ENCODE measurements around the gene KLHDC9. TPM values are rescaled to one million over a fixed set of nuclear protein-coding genes. Genes with fewer than 3 reads are reported as not detected.

The KLHDC9 gene
- polyA plus RNA-seq, 2 of the 4 experiments (the other 2 are of a cell fraction) = 1.2 to 3.6 TPM

GRCh38 chr1:161119092-161119903, 21.1 kb downstream of the KLHDC9 start (continued):
- peak; percentile 23; the same call in 2 of the 3 replicates for TF ChIP-seq CTCF (IDR thresholded peaks at IDR 0.05)
- TF ChIP-seq HOXA7 (CRISPR knock-in tag; IDR thresholded peaks at IDR 0.05) = no peak
- TF ChIP-seq HOXB5 (CRISPR knock-in tag; IDR thresholded peaks at IDR 0.05) = no peak
- no peak for TF ChIP-seq NFE2L2 (conservative IDR thresholded peaks at IDR 0.05; ENCODE audit: low read length)
- TF ChIP-seq MYC (IDR thresholded peaks at IDR 0.05; ENCODE audit: borderline replicate concordance, low read length) = no peak

GRCh38 chr1:161121042-161121650, 23.0 kb downstream of the KLHDC9 start:
- TF ChIP-seq HDAC2 (IDR thresholded peaks at IDR 0.05) (no peak), PBX3 (IDR thresholded peaks at IDR 0.05) (no peak), RARB (CRISPR knock-in tag; IDR thresholded peaks at IDR 0.05) (no peak), USF2 (IDR thresholded peaks at IDR 0.05) (no peak), POLR2A (IDR thresholded peaks at IDR 0.05; ENCODE audit: low read length) (no peak), RNF2 (IDR thresholded peaks at IDR 0.05; ENCODE audit: borderline replicate concordance, low read depth) (no peak), POLR2AphosphoS2 (conservative IDR thresholded peaks at IDR 0.05; ENCODE audit: low read length) (no peak), RAD21 (conservative IDR thresholded peaks at IDR 0.05 in 1 of 2, IDR thresholded peaks at IDR 0.05 in 1 of 2) (no peak), MAFK (IDR thresholded peaks at IDR 0.05; ENCODE audit: partially characterized antibody) (no peak), CHD4 (IDR thresholded peaks at IDR 0.05; ENCODE audit: borderline replicate concordance) (no peak), ZC3H11A (IDR thresholded peaks at IDR 0.05) (no peak), FOSL2 (IDR thresholded peaks at IDR 0.05) (no peak), FOSL2 (CRISPR knock-in tag; IDR thresholded peaks at IDR 0.05) (no peak), PHF8 (IDR thresholded peaks at IDR 0.05; ENCODE audit: borderline replicate concordance, low read depth) (no peak), HMGXB4 (CRISPR knock-in tag; IDR thresholded peaks at IDR 0.05; ENCODE audit: borderline replicate concordance) (no peak), TFCP2L1 (CRISPR knock-in tag; IDR thresholded peaks at IDR 0.05) (no peak)
- ATAC-seq (no peak), FAIRE-seq (no peak), DNase-seq (ENCODE audit: low read depth in 1 of 2, low spot score in 1 of 2) (no peak)
- Histone ChIP-seq H3K4me1 (peaks cover 24% of the 10 kb centered on the region), H3K4me3 (no peak overlapping the region), H3K4me2 (no peak overlapping the region), H3K27ac (no peak overlapping the region), H3K9me3 (no peaks in the 10 kb centered on the region)
- ChIA-PET CTCF (interaction anchor here (1.0 to 1.3 kb wide), 3 partner anchors 50 to 254 kb away, joined by 3 to 6 read pairs (median 3); no protein-coding TSS in a partner anchor), POLR2A (interaction anchor here (2.0 kb wide), 1 partner anchor 11 kb away, joined by 10 read pairs; the partner anchor contains the start of gene DEDD)
- 94% methylated on average over 3 of the region's 3 CpGs for WGBS (ENCODE audit: missing lambda C conversion rate)

Measured in A549 (cell line).